SK-N-SH treated with all-trans-retinoic acid at 6 μM for 48 hours (cell line): ENCODE measurements around the gene TBC1D22B.

Source experiments
- ATAC-seq: fragments of 200-7000 bp; cut with Tn5 transposase; 3 replicates; pipeline ENCODE4 v1.9.1; 2020; ENCODE audit warnings: mild to moderate bottlenecking, moderate library complexity
- CSDC2 ChIP-seq: fragments of 250-450 bp; sonication (Bioruptor Pico); IDR thresholded peaks from 2 replicates; pipeline ENCODE4 v1.5.0; 2020; ENCODE audit warnings: mild to moderate bottlenecking, moderate library complexity
- TCF4 ChIP-seq: fragments of 250-450 bp; sonication (Bioruptor Pico); IDR thresholded peaks from 2 replicates; pipeline ENCODE4 v1.8.0; 2021; ENCODE audit warnings: mild to moderate bottlenecking, moderate library complexity, borderline replicate concordance
- TOX ChIP-seq: fragments of 250-450 bp; sonication (Bioruptor Pico); IDR thresholded peaks from 2 replicates; pipeline ENCODE4 v1.8.0; 2021; ENCODE audit warnings: mild to moderate bottlenecking, moderate library complexity, borderline replicate concordance
- ZC3H10 ChIP-seq: fragments of 250-450 bp; sonication (Bioruptor Pico); IDR thresholded peaks from 2 replicates; pipeline ENCODE4 v1.5.1; 2021; ENCODE audit warnings: mild to moderate bottlenecking, moderate library complexity
- ZNF565 ChIP-seq: fragments of 450-650 bp; formaldehyde crosslinking; conservative IDR thresholded peaks from 2 replicates; pipeline ENCODE4 v1.5.0; 2020; ENCODE audit warnings: low read depth, mild to moderate bottlenecking, moderate library complexity
- TF ChIP-seq, protein P1 (sequence below): fragments of 250-450 bp; sonication (Bioruptor Pico); IDR thresholded peaks from 2 replicates; pipeline ENCODE4 v1.5.0; 2020; ENCODE audit warnings: mild to moderate bottlenecking, moderate library complexity
- TF ChIP-seq, protein P2 (sequence below): fragments of 250-450 bp; sonication (Bioruptor Pico); IDR thresholded peaks from 2 replicates; pipeline ENCODE4 v1.5.1; 2020; ENCODE audit warnings: low read depth, mild to moderate bottlenecking, moderate library complexity
- TF ChIP-seq, protein P3 (sequence below): fragments of 250-450 bp; sonication (Bioruptor Pico); IDR thresholded peaks from 2 replicates; pipeline ENCODE4 v1.8.0; 2021; ENCODE audit warnings: low read depth, mild to moderate bottlenecking, moderate library complexity, borderline replicate concordance
- TF ChIP-seq, protein P4 (sequence below): fragments of 250-450 bp; sonication (Bioruptor Pico); IDR thresholded peaks from 2 replicates; pipeline ENCODE4 v1.5.1; 2021; ENCODE audit warnings: mild to moderate bottlenecking, moderate library complexity

The TBC1D22B gene

DNA sequence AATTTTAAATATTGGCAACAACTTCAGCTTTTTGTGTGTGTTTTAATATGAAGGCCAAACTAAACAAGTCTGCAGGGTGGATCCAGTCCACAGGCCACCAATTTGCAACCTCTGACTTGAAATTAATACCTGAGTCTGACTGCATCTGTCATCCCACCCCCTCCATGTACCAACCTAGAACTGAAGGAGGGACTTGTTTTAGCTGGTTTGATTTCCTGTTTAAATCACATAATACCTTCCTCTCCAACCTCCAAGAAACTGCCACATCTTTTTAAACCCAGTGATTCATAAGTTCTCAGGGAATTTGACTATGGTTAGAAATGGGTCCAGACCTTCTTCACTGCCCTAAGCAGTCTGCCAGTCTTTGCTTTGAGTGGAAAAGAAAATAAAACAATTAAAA is 117.8 kb downstream of the TBC1D22B start (continued):
- TF ChIP-seq, protein P1, sequence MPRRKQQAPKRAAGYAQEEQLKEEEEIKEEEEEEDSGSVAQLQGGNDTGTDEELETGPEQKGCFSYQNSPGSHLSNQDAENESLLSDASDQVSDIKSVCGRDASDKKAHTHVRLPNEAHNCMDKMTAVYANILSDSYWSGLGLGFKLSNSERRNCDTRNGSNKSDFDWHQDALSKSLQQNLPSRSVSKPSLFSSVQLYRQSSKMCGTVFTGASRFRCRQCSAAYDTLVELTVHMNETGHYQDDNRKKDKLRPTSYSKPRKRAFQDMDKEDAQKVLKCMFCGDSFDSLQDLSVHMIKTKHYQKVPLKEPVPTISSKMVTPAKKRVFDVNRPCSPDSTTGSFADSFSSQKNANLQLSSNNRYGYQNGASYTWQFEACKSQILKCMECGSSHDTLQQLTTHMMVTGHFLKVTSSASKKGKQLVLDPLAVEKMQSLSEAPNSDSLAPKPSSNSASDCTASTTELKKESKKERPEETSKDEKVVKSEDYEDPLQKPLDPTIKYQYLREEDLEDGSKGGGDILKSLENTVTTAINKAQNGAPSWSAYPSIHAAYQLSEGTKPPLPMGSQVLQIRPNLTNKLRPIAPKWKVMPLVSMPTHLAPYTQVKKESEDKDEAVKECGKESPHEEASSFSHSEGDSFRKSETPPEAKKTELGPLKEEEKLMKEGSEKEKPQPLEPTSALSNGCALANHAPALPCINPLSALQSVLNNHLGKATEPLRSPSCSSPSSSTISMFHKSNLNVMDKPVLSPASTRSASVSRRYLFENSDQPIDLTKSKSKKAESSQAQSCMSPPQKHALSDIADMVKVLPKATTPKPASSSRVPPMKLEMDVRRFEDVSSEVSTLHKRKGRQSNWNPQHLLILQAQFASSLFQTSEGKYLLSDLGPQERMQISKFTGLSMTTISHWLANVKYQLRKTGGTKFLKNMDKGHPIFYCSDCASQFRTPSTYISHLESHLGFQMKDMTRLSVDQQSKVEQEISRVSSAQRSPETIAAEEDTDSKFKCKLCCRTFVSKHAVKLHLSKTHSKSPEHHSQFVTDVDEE (CRISPR knock-in tag): no peak

DNA sequence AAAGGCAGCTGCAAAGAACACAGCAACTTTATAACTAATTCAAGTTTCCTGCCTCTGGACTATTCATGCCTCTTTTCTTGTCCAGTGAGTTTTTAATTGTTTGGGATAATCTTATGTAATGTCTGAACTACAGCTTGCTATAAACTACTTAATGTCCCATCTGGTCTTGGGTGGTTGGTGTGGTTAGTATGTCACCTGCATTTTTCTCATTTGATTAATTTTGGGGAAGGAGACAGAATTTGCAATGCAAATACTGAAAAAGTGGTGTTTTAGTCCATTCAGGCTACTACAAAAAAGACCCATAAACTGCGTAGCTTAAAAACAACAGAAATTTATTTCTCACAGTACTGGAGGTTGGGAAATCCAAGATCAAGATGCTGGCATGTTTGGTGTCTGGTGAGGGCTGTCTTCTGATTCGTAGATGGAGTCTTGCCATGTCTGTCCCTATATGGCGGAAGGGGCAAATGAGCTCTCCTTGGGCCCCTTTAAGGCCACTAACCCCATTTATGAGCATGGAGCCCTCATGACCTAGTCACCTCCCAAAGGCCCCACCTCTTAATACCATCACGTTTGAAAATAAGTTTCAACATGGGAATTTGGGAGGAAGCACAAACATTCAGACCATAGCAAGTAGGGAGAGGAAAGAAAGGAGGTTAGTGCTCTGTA is 118.6 kb downstream of the TBC1D22B start:
- no peak for ATAC-seq
- TF ChIP-seq, protein P2, sequence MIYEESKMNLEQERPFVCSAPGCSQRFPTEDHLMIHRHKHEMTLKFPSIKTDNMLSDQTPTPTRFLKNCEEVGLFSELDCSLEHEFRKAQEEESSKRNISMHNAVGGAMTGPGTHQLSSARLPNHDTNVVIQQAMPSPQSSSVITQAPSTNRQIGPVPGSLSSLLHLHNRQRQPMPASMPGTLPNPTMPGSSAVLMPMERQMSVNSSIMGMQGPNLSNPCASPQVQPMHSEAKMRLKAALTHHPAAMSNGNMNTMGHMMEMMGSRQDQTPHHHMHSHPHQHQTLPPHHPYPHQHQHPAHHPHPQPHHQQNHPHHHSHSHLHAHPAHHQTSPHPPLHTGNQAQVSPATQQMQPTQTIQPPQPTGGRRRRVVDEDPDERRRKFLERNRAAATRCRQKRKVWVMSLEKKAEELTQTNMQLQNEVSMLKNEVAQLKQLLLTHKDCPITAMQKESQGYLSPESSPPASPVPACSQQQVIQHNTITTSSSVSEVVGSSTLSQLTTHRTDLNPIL (CRISPR knock-in tag): no peak
- TF ChIP-seq TOX (CRISPR knock-in tag) (no peak), CSDC2 (CRISPR knock-in tag) (no peak)
- TF ChIP-seq, protein P3, sequence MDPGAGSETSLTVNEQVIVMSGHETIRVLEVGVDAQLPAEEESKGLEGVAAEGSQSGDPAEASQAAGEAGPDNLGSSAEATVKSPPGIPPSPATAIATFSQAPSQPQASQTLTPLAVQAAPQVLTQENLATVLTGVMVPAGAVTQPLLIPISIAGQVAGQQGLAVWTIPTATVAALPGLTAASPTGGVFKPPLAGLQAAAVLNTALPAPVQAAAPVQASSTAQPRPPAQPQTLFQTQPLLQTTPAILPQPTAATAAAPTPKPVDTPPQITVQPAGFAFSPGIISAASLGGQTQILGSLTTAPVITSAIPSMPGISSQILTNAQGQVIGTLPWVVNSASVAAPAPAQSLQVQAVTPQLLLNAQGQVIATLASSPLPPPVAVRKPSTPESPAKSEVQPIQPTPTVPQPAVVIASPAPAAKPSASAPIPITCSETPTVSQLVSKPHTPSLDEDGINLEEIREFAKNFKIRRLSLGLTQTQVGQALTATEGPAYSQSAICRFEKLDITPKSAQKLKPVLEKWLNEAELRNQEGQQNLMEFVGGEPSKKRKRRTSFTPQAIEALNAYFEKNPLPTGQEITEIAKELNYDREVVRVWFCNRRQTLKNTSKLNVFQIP (CRISPR knock-in tag): no peak
- TF ChIP-seq, protein P4, sequence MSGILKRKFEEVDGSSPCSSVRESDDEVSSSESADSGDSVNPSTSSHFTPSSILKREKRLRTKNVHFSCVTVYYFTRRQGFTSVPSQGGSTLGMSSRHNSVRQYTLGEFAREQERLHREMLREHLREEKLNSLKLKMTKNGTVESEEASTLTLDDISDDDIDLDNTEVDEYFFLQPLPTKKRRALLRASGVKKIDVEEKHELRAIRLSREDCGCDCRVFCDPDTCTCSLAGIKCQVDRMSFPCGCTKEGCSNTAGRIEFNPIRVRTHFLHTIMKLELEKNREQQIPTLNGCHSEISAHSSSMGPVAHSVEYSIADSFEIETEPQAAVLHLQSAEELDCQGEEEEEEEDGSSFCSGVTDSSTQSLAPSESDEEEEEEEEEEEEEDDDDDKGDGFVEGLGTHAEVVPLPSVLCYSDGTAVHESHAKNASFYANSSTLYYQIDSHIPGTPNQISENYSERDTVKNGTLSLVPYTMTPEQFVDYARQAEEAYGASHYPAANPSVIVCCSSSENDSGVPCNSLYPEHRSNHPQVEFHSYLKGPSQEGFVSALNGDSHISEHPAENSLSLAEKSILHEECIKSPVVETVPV (CRISPR knock-in tag): no peak

DNA sequence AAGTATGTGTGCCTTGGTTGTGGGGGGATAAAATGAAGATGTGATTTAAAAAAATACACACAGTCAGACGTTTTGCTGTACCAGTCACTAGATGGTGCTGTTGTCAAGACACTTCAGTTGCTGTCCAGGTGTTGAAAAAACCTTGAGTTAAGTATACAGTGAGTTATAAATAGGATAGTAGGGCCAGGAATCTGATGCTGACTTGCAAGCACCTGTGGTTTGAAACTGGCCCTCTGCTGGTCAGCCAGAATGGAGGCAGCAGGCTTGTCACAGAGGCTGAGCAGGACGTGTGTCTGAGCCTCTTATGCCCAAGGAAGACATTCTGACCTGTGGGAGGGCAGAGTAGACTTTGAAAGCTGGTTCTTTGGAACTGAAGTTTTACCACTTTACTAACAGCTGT is 124.0 kb downstream of the TBC1D22B start:
- ATAC-seq: peak; percentile 63
- TF ChIP-seq ZNF565 (CRISPR knock-in tag) (no peak), TCF4 (CRISPR knock-in tag) (no peak), ZC3H10 (CRISPR knock-in tag) (no peak)
- TF ChIP-seq, protein P3 (CRISPR knock-in tag): no peak
- TF ChIP-seq, protein P1 (CRISPR knock-in tag): no peak
- TF ChIP-seq, protein P4 (CRISPR knock-in tag): no peak
